ENCODE measurements around the gene DCDC1. TPM values are rescaled to one million over a fixed set of nuclear protein-coding genes. Genes with fewer than 3 reads are reported as not detected.

Gene DCDC1
- total RNA-seq, result not detected in 2 replicates

- Mint-ChIP-seq H3K4me1 (ENCODE audit: low read depth) (peaks cover 25% of the 10 kb centered on the region), H3K4me3 (peak within 1 kb of the TSS; percentile 99), H3K27me3 (ENCODE audit: insufficient read depth) (peaks cover 7% of the 10 kb centered on the region), H3K36me3 (ENCODE audit: low read depth) (peaks cover 10% of the 10 kb centered on the region), H3K9me3 (no peaks in the 10 kb centered on the region), H3K27ac (peak within 1 kb of the TSS; percentile 95)
- peak; percentile 89 for DNase-seq (ENCODE audit: low spot score)
- intact Hi-C loops (cut with micrococcal nuclease), result loop anchor here (1.0 to 10.0 kb wide), 7 partner anchors 8 to 1888 kb away; partner anchors contain the start of genes ARL14EP, EIF3M, ELP4 and HIPK3
These were observed at the start of gene DCDC1, which contains the start of gene DNAJC24 for GRCh38 chr11:31369348-31370329. Gene DCDC1, minus strand, starts transcription at chr11:31369739. Its CDS starts 41,459 bp downstream, at chr11:31328280. Gene DNAJC24, plus strand, starts transcription at chr11:31369860. Its CDS starts 889 bp downstream, at chr11:31370749.

- no peaks in the 10 kb centered on the region for H3K27me3 Mint-ChIP-seq (ENCODE audit: insufficient read depth)
- intact Hi-C loops (cut with micrococcal nuclease), result no loop called here
- no peaks in the 10 kb centered on the region for H3K4me1 Mint-ChIP-seq (ENCODE audit: low read depth)
- no peaks in the 10 kb centered on the region for H3K9me3 Mint-ChIP-seq
- no peak for DNase-seq (ENCODE audit: low spot score)
- H3K4me3 Mint-ChIP-seq, result no peak overlapping the region
- H3K36me3 Mint-ChIP-seq (ENCODE audit: low read depth), result no peaks in the 10 kb centered on the region
- H3K27ac Mint-ChIP-seq, result no peak overlapping the region
These were observed 49.6 kb upstream of the DCDC1 start for GRCh38 chr11:31419138-31419537.

GRCh38 chr11:31417816-31418215 lies 48.3 kb upstream of the DCDC1 start:
- DNase-seq (ENCODE audit: low spot score), result no peak
- Mint-ChIP-seq H3K9me3 (no peaks in the 10 kb centered on the region), H3K27ac (no peak overlapping the region), H3K36me3 (ENCODE audit: low read depth) (no peaks in the 10 kb centered on the region), H3K4me3 (no peak overlapping the region), H3K4me1 (ENCODE audit: low read depth) (no peaks in the 10 kb centered on the region), H3K27me3 (ENCODE audit: insufficient read depth) (no peaks in the 10 kb centered on the region)
- intact Hi-C loops (cut with micrococcal nuclease), result no loop called here

GRCh38 chr11:31417357-31417756 lies 47.8 kb upstream of the DCDC1 start:
- no peak overlapping the region for H3K27ac Mint-ChIP-seq
- H3K9me3 Mint-ChIP-seq, result no peaks in the 10 kb centered on the region
- no peaks in the 10 kb centered on the region for H3K4me1 Mint-ChIP-seq (ENCODE audit: low read depth)
- no peak for DNase-seq (ENCODE audit: low spot score)
- H3K36me3 Mint-ChIP-seq (ENCODE audit: low read depth), result no peaks in the 10 kb centered on the region
- H3K4me3 Mint-ChIP-seq, result no peak overlapping the region
- H3K27me3 Mint-ChIP-seq (ENCODE audit: insufficient read depth), result no peaks in the 10 kb centered on the region
- intact Hi-C loops (cut with micrococcal nuclease), result no loop called here

- no peaks in the 10 kb centered on the region for H3K4me1 Mint-ChIP-seq (ENCODE audit: low read depth)
- DNase-seq (ENCODE audit: low spot score), result no peak
- no peak overlapping the region for H3K27ac Mint-ChIP-seq
- no peaks in the 10 kb centered on the region for H3K9me3 Mint-ChIP-seq
- H3K27me3 Mint-ChIP-seq (ENCODE audit: insufficient read depth), result no peaks in the 10 kb centered on the region
- intact Hi-C loops (cut with micrococcal nuclease), result no loop called here
- H3K4me3 Mint-ChIP-seq, result no peak overlapping the region
- no peaks in the 10 kb centered on the region for H3K36me3 Mint-ChIP-seq (ENCODE audit: low read depth)
These were observed 45.9 kb upstream of the DCDC1 start for GRCh38 chr11:31415435-31415834.

- Mint-ChIP-seq H3K27me3 (ENCODE audit: insufficient read depth) (no peaks in the 10 kb centered on the region), H3K36me3 (ENCODE audit: low read depth) (no peaks in the 10 kb centered on the region), H3K9me3 (no peaks in the 10 kb centered on the region), H3K4me3 (no peak overlapping the region), H3K4me1 (ENCODE audit: low read depth) (no peaks in the 10 kb centered on the region), H3K27ac (no peak overlapping the region)
- intact Hi-C loops (cut with micrococcal nuclease), result no loop called here
- DNase-seq (ENCODE audit: low spot score), result no peak
These were observed 44.8 kb upstream of the DCDC1 start for GRCh38 chr11:31414338-31414737.

GRCh38 chr11:31412946-31413345 lies 43.4 kb upstream of the DCDC1 start:
- H3K27ac Mint-ChIP-seq, result no peak overlapping the region
- intact Hi-C loops (cut with micrococcal nuclease), result no loop called here
- no peak overlapping the region for H3K4me3 Mint-ChIP-seq
- H3K9me3 Mint-ChIP-seq, result no peaks in the 10 kb centered on the region
- no peak for DNase-seq (ENCODE audit: low spot score)
- H3K27me3 Mint-ChIP-seq (ENCODE audit: insufficient read depth), result no peaks in the 10 kb centered on the region
- H3K4me1 Mint-ChIP-seq (ENCODE audit: low read depth), result no peaks in the 10 kb centered on the region
- H3K36me3 Mint-ChIP-seq (ENCODE audit: low read depth), result no peaks in the 10 kb centered on the region

GRCh38 chr11:31408201-31408600 lies 38.7 kb upstream of the DCDC1 start:
- no peak overlapping the region for H3K27ac Mint-ChIP-seq
- DNase-seq (ENCODE audit: low spot score), result no peak
- no peaks in the 10 kb centered on the region for H3K9me3 Mint-ChIP-seq
- no peaks in the 10 kb centered on the region for H3K27me3 Mint-ChIP-seq (ENCODE audit: insufficient read depth)
- no peaks in the 10 kb centered on the region for H3K4me1 Mint-ChIP-seq (ENCODE audit: low read depth)
- no peaks in the 10 kb centered on the region for H3K36me3 Mint-ChIP-seq (ENCODE audit: low read depth)
- no peak overlapping the region for H3K4me3 Mint-ChIP-seq
- intact Hi-C loops (cut with micrococcal nuclease), result no loop called here

- Mint-ChIP-seq H3K4me1 (ENCODE audit: low read depth) (no peaks in the 10 kb centered on the region), H3K36me3 (ENCODE audit: low read depth) (peaks cover 3% of the 10 kb centered on the region)
These were observed 35.1 kb upstream of the DCDC1 start for GRCh38 chr11:31404614-31405013.

GRCh38 chr11:31397239-31397834 lies 27.8 kb upstream of the DCDC1 start:
- Mint-ChIP-seq H3K27ac (no peak overlapping the region), H3K36me3 (ENCODE audit: low read depth) (peaks cover 3% of the 10 kb centered on the region), H3K4me1 (ENCODE audit: low read depth) (no peaks in the 10 kb centered on the region), H3K4me3 (no peak overlapping the region), H3K27me3 (ENCODE audit: insufficient read depth) (no peaks in the 10 kb centered on the region), H3K9me3 (no peaks in the 10 kb centered on the region)
- intact Hi-C loops (cut with micrococcal nuclease), result loop anchor here (1.0 to 10.0 kb wide), 7 partner anchors 257 to 779 kb away; no protein-coding TSS in a partner anchor
- no peak for DNase-seq (ENCODE audit: low spot score)

More at GRCh38 chr11:31404614-31405013, 35.1 kb upstream of the DCDC1 start:
- Mint-ChIP-seq H3K9me3 (no peaks in the 10 kb centered on the region), H3K27me3 (ENCODE audit: insufficient read depth) (no peaks in the 10 kb centered on the region), H3K27ac (no peak overlapping the region), H3K4me3 (no peak overlapping the region)
- intact Hi-C loops (cut with micrococcal nuclease), result no loop called here
- DNase-seq (ENCODE audit: low spot score), result no peak

- Mint-ChIP-seq H3K4me1 (ENCODE audit: low read depth) (no peaks in the 10 kb centered on the region), H3K36me3 (ENCODE audit: low read depth) (no peaks in the 10 kb centered on the region), H3K27ac (no peak overlapping the region), H3K27me3 (ENCODE audit: insufficient read depth) (no peaks in the 10 kb centered on the region), H3K9me3 (no peaks in the 10 kb centered on the region), H3K4me3 (no peak overlapping the region)
- intact Hi-C loops (cut with micrococcal nuclease), result no loop called here
- DNase-seq (ENCODE audit: low spot score), result no peak
These were observed 17.8 kb upstream of the DCDC1 start for GRCh38 chr11:31387379-31387778.

GRCh38 chr11:31383116-31383515 lies 13.6 kb upstream of the DCDC1 start:
- intact Hi-C loops (cut with micrococcal nuclease), result no loop called here

GRCh38 chr11:31375879-31376278 lies 6.3 kb upstream of the DCDC1 start:
- Mint-ChIP-seq H3K4me3 (no peak overlapping the region), H3K27ac (no peak overlapping the region), H3K36me3 (ENCODE audit: low read depth) (peaks cover 11% of the 10 kb centered on the region), H3K9me3 (no peaks in the 10 kb centered on the region), H3K27me3 (ENCODE audit: insufficient read depth) (no peaks in the 10 kb centered on the region), H3K4me1 (ENCODE audit: low read depth) (peaks cover 7% of the 10 kb centered on the region)
- no peak for DNase-seq (ENCODE audit: low spot score)
- intact Hi-C loops (cut with micrococcal nuclease), result loop anchor here (2.0 kb wide), 1 partner anchor 79 kb away; no protein-coding TSS in a partner anchor

More at GRCh38 chr11:31383116-31383515, 13.6 kb upstream of the DCDC1 start:
- Mint-ChIP-seq H3K27ac (no peak overlapping the region), H3K36me3 (ENCODE audit: low read depth) (no peaks in the 10 kb centered on the region), H3K4me1 (ENCODE audit: low read depth) (no peaks in the 10 kb centered on the region), H3K4me3 (no peak overlapping the region), H3K9me3 (no peaks in the 10 kb centered on the region), H3K27me3 (ENCODE audit: insufficient read depth) (no peaks in the 10 kb centered on the region)
- DNase-seq (ENCODE audit: low spot score), result no peak

Data from activated T-helper 1 cell treated with anti-CD3 and anti-CD28 coated beads, Interleukin-12 subunit alpha, Interleukin-12 subunit beta, Interleukin-2, Interleukin-4 antibody, amounts not matched to agents 30 ng/mL and 10 ng/mL and 1 ng/mL, durations not matched to agents 14 hours and 24 hours and 36 hours (primary cell).